ENCODE results near the gene FOXA3.
A peak's percentile ranks its signal among the peaks of the same experiment; 100 is the strongest.

The FOXA3 gene

GRCh38 chr19:45900738-45901431 is 36.8 kb downstream of the FOXA3 start:
- DNase-seq = peak; percentile 31 to 56
- TF ChIP-seq GATA1 (IDR thresholded peaks at IDR 0.05; ENCODE audit: low read depth, low read length) = no peak
- TF ChIP-seq POLR2A (IDR thresholded peaks at IDR 0.05; ENCODE audit: low read length) = no peak

- TF ChIP-seq GATA1 (IDR thresholded peaks at IDR 0.05; ENCODE audit: low read depth, low read length) = no peak
- TF ChIP-seq POLR2A (IDR thresholded peaks at IDR 0.05; ENCODE audit: low read length) = no peak
- DNase-seq = peak; percentile 46 to 52
These were observed 37.3 kb downstream of the FOXA3 start for GRCh38 chr19:45901432-45901911.

- peak in 1 of 2 experiments; percentile 61 for DNase-seq
- TF ChIP-seq GATA1 (IDR thresholded peaks at IDR 0.05; ENCODE audit: low read depth, low read length) = no peak
- TF ChIP-seq POLR2A (IDR thresholded peaks at IDR 0.05; ENCODE audit: low read length) = no peak
These were observed 38.0 kb downstream of the FOXA3 start, which contains the start of gene MYPOP for GRCh38 chr19:45901912-45902650. Gene MYPOP (minus strand): TSS chr19:45902613. CDS start chr19:45901773, 840 bp downstream.

- TF ChIP-seq GATA1 (IDR thresholded peaks at IDR 0.05; ENCODE audit: low read depth, low read length) (no peak), POLR2A (IDR thresholded peaks at IDR 0.05; ENCODE audit: low read length) (peak; percentile 87)
These were observed 38.8 kb downstream of the FOXA3 start for GRCh38 chr19:45902651-45903625.

GRCh38 chr19:45905011-45905410 is 40.9 kb downstream of the FOXA3 start:
- TF ChIP-seq POLR2A (IDR thresholded peaks at IDR 0.05; ENCODE audit: low read length) (no peak), GATA1 (IDR thresholded peaks at IDR 0.05; ENCODE audit: low read depth, low read length) (no peak)
- no peak for DNase-seq

More at GRCh38 chr19:45902651-45903625, 38.8 kb downstream of the FOXA3 start:
- peak; percentile 97 to 99 for DNase-seq

GRCh38 chr19:45906221-45906620 is 42.1 kb downstream of the FOXA3 start:
- DNase-seq = no peak
- TF ChIP-seq GATA1 (IDR thresholded peaks at IDR 0.05; ENCODE audit: low read depth, low read length) (no peak), POLR2A (IDR thresholded peaks at IDR 0.05; ENCODE audit: low read length) (no peak)

- DNase-seq = no peak
- no peak for TF ChIP-seq POLR2A (IDR thresholded peaks at IDR 0.05; ENCODE audit: low read length)
- no peak for TF ChIP-seq GATA1 (IDR thresholded peaks at IDR 0.05; ENCODE audit: low read depth, low read length)
These were observed 44.8 kb downstream of the FOXA3 start for GRCh38 chr19:45908956-45909355.

GRCh38 chr19:45911291-45911690 is 47.2 kb downstream of the FOXA3 start:
- DNase-seq = no peak
- TF ChIP-seq POLR2A (IDR thresholded peaks at IDR 0.05; ENCODE audit: low read length) (no peak), GATA1 (IDR thresholded peaks at IDR 0.05; ENCODE audit: low read depth, low read length) (no peak)

GRCh38 chr19:45913874-45914830 is 50.0 kb downstream of the FOXA3 start, which contains the start of gene NANOS2:
Gene NANOS2 (minus strand): TSS chr19:45914778. CDS start chr19:45914693, 85 bp downstream.
- peak; percentile 16 to 28 for DNase-seq
- no peak for TF ChIP-seq GATA1 (IDR thresholded peaks at IDR 0.05; ENCODE audit: low read depth, low read length)
- no peak for TF ChIP-seq POLR2A (IDR thresholded peaks at IDR 0.05; ENCODE audit: low read length)

GRCh38 chr19:45917421-45918091 is 53.4 kb downstream of the FOXA3 start:
- no peak for DNase-seq
- no peak for TF ChIP-seq GATA1 (IDR thresholded peaks at IDR 0.05; ENCODE audit: low read depth, low read length)
- no peak for TF ChIP-seq POLR2A (IDR thresholded peaks at IDR 0.05; ENCODE audit: low read length)

- TF ChIP-seq POLR2A (IDR thresholded peaks at IDR 0.05; ENCODE audit: low read length) (no peak), GATA1 (IDR thresholded peaks at IDR 0.05; ENCODE audit: low read depth, low read length) (no peak)
These were observed 54.6 kb downstream of the FOXA3 start for GRCh38 chr19:45918721-45919120.

GRCh38 chr19:45919678-45920077 is 55.6 kb downstream of the FOXA3 start:
- no peak for DNase-seq
- no peak for TF ChIP-seq POLR2A (IDR thresholded peaks at IDR 0.05; ENCODE audit: low read length)
- no peak for TF ChIP-seq GATA1 (IDR thresholded peaks at IDR 0.05; ENCODE audit: low read depth, low read length)

More at GRCh38 chr19:45918721-45919120, 54.6 kb downstream of the FOXA3 start:
- no peak for DNase-seq

Measured in erythroblast (primary cell).